Measurements from ENCODE around the gene CAMK2A. TPM values are rescaled to one million over a fixed set of nuclear protein-coding genes. Genes with fewer than 3 reads are reported as not detected.

The CAMK2A gene
- total RNA-seq, 1 donor from 2014 or later: not detected

DNA sequence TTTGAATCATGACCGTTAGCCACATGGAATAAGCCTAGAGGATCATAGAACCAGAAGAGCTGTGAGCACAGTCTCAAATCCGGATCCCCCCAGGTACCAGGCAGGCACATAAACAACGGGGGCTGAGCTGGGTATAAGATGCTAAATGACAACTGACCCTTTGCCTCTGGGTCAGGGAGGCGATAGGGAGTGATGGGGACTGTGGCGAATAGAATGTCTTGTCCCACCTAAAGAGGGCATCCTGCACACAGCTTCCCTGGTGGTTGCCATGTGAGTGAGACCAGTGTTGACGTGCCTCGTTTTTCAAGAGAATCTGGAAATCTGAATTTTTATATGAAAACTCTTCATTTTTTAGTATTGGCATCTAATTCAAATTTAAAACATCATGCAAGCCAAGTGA is 66.1 kb downstream of the CAMK2A start:
- no peak for DNase-seq (ENCODE audit: low read depth)
- H3K4me3 ChIP-seq (ENCODE audit: low read depth, low read length): no peak overlapping the region
- TF ChIP-seq CTCF (conservative IDR thresholded peaks at IDR 0.05; ENCODE audit: low read depth, low read length): no peak

DNA sequence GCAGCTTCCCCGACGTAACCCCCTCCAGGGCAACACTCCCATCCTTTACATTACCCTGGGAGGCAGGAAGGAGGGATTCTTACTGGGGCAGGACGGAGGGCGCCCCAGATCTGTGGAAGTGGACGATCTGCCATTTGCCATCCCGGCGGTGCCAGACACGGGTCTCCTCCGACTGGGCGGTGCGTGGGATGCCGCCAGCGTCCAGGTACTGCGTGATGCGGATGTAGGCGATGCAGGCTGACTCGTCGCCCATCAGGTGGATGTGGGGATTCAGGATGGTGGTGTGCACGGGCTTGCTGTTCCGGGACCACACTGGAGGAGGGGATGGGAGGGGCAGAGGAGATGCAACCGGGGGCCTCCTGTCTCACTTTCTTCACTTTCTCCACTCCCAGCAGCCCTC is 66.7 kb downstream of the CAMK2A start:
- no peak for DNase-seq (ENCODE audit: low read depth)
- TF ChIP-seq CTCF (conservative IDR thresholded peaks at IDR 0.05; ENCODE audit: low read depth, low read length): no peak
- no peak overlapping the region for H3K4me3 ChIP-seq (ENCODE audit: low read depth, low read length)

DNA sequence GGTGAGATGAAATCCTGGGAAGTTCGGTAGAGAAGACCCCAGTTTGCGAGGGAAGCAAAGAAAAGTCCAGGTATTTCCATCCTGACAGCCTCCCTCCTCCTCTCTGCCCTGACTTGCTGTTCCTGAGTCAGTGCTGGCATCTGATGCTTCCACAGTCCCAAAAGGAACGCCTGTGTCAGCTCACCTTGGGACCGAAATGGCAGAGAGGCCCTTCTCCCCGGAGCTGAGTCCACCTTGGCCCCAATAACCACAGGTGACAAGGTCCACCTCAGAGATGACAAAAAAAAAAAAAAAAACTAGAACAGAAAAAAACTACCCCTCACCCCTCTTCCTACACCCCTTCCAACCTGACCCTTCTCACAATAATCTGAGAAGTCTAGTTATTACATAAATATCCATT is 68.1 kb downstream of the CAMK2A start:
- DNase-seq (ENCODE audit: low read depth): no peak
- no peak for TF ChIP-seq CTCF (conservative IDR thresholded peaks at IDR 0.05; ENCODE audit: low read depth, low read length)

DNA sequence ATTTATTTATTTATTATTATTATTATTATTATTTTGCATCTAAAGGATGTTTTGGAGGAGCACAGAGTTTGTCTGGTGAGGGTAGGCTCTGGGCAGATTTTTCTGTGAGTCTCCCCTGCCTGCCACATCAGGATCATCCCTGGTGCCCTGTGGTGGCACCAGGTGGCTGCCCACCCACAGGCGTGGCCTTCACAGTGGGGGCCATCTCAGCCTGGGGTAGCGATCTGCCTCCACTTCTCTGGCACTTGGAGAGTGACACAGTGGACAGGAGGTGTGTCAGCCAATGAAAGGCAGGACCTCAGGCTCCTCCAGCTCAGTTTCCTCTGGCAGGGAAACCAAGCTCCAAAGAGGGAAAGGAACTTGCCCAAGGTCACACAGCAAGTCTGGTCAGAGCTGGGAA is 69.7 kb downstream of the CAMK2A start:
- no peak overlapping the region for H3K4me3 ChIP-seq (ENCODE audit: low read depth, low read length)

More for the DNA sequence above, 68.1 kb downstream of the CAMK2A start:
- H3K4me3 ChIP-seq (ENCODE audit: low read depth, low read length): no peak overlapping the region

DNA sequence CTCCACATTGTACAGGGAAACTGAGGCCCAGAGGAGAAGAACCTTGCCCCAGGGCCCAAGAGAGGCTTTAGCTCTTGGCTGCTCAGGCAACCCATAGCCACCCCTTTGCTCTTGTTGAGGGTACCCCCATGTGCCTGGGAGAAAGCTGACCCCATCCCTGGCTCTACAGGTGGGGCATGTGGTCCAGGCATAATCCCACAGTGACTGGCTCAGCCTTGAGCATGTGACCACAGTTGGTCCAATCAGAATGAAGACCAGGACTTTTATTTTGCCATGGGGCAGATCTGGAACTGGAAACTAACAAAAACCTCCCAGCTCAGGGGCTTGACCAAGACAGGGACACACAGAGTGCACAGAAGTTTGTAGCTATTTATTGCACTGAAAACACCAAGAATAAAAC is 70.4 kb downstream of the CAMK2A start:
- H3K4me3 ChIP-seq (ENCODE audit: low read depth, low read length): no peak overlapping the region
- TF ChIP-seq CTCF (conservative IDR thresholded peaks at IDR 0.05; ENCODE audit: low read depth, low read length): no peak
- DNase-seq (ENCODE audit: low read depth): no peak

More for the DNA sequence above, 69.7 kb downstream of the CAMK2A start:
- no peak for DNase-seq (ENCODE audit: low read depth)
- TF ChIP-seq CTCF (conservative IDR thresholded peaks at IDR 0.05; ENCODE audit: low read depth, low read length): no peak

DNA sequence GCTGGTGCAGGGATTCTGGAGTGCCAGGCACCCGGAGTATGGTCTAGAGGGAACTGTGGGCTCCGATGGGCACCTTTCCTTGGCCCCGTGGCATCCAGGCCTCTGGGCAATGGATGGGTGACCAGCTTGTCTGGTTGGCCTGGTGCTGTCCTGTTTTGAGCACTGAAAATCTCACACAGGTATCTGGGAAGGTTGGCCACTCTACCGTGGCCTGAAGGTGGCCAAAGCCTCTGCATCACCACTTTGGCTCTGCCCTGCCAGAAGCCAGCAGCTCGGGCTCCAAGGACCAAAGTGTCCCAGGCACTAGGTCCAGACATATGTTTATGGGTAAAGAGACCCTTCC is 70.9 kb downstream of the CAMK2A start:
- no peak for DNase-seq (ENCODE audit: low read depth)
- no peak for TF ChIP-seq CTCF (conservative IDR thresholded peaks at IDR 0.05; ENCODE audit: low read depth, low read length)
- no peak overlapping the region for H3K4me3 ChIP-seq (ENCODE audit: low read depth, low read length)

GRCh38 chr5:150217873-150218692 is 71.5 kb downstream of the CAMK2A start:
- no peak overlapping the region for H3K4me3 ChIP-seq (ENCODE audit: low read depth, low read length)
- peak; percentile 25 for DNase-seq (ENCODE audit: low read depth)
- peak; percentile 85 for TF ChIP-seq CTCF (conservative IDR thresholded peaks at IDR 0.05; ENCODE audit: low read depth, low read length)

Data from epithelial cell of proximal tubule (primary cell).